Prostate gland (tissue), 2 donors: ENCODE data around the gene MIPOL1. TPM values are rescaled to one million over a fixed set of nuclear protein-coding genes. Genes with fewer than 3 reads are reported as not detected.

Experiments
- DNase-seq: peaks from one replicate; pipeline ENCODE4 v3.0.0-alpha.2; 2019; ENCODE audit warnings: low spot score
- H3K27ac ChIP-seq, 2 donors: fragments of 200-600 bp; sonication (generic); 2 replicates each; pipeline ENCODE4 v1.5.1; 2017 to 2019
- H3K27me3 ChIP-seq: fragments of 200-600 bp; sonication (generic); replicated peaks from 2 replicates; pipeline ENCODE4 v1.5.1; 2019; ENCODE audit not compliant: insufficient read depth
- H3K36me3 ChIP-seq, 2 donors: fragments of 200-600 bp; sonication (generic); 1 replicate in 1 of 2; 2 replicates in 1 of 2; pipeline versions ENCODE4 v1.5.1 to v1.8.1; 2017 to 2019
- H3K4me1 ChIP-seq: fragments of 200-600 bp; sonication (generic); replicated peaks from 2 replicates; pipeline ENCODE4 v1.5.1; 2019
- H3K4me3 ChIP-seq, 2 donors: fragments of 200-600 bp; sonication (generic); 2 replicates each; pipeline ENCODE4 v1.5.1; 2017 to 2019
- H3K9me3 ChIP-seq: fragments of 200-600 bp; sonication (generic); 2 replicates; pipeline ENCODE4 v1.5.1; 2017
- CTCF ChIP-seq, 4 experiments: fragments of 200-600 bp in 2 of 4; fragments of 450-650 bp in 2 of 4; sonication (generic) in 2 of 4; IDR thresholded peaks; 1 replicate in 3 of 4; 2 replicates in 1 of 4; pipeline ENCODE4 v1.5.1; 2016 to 2019; ENCODE audit warnings: antibody characterized with exemption in 4 of 4, mild to moderate bottlenecking in 2 of 4, moderate library complexity in 2 of 4
- POLR2A ChIP-seq: fragments of 450-650 bp; IDR thresholded peaks from one replicate; pipeline ENCODE4 v1.6.1; 2016; ENCODE audit warnings: antibody characterized with exemption, mild to moderate bottlenecking
- POLR2AphosphoS5 ChIP-seq: sonication (generic); formaldehyde crosslinking; IDR thresholded peaks from one replicate; pipeline ENCODE4 v1.6.1; 2017; ENCODE audit warnings: antibody characterized with exemption
- WGBS: methylation state at CpG from one replicate; pipeline ENCODE4 v1.1.5; 2018; 5-methylcytosine and 5-hydroxymethylcytosine counted together
- intact Hi-C: fragments of 100-400 bp; cut with DNase I; formaldehyde crosslinking; loops from one replicate; pipeline ENCODE4 v1.14.2; 2022
- total RNA-seq, 2 donors: library from RNA; depleted of rRNA; stranded (reverse); fragments of >200 nt; gene quantifications; one replicate each; pipeline ENCODE4 v1.1.0, GENCODE V29; 2016

MIPOL1 gene
- total RNA-seq, 2 donors from 2014 or later = 14.4 to 31.4 TPM

GRCh38 chr14:37411079-37411735 is 213.5 kb downstream of the MIPOL1 start:
- H3K27ac ChIP-seq = no peak overlapping the region
- 86% methylated on average over 3 of the region's 3 CpGs for WGBS
- no peaks in the 10 kb centered on the region for H3K9me3 ChIP-seq
- intact Hi-C loops = no loop called here
- TF ChIP-seq CTCF (IDR thresholded peaks at IDR 0.05) = no peak
- TF ChIP-seq POLR2A = no peak
- TF ChIP-seq POLR2AphosphoS5 = no peak
- H3K36me3 ChIP-seq = no peaks in the 10 kb centered on the region
- no peak for DNase-seq
- no peak overlapping the region for H3K4me3 ChIP-seq
- H3K27me3 ChIP-seq = no peaks in the 10 kb centered on the region
- no peaks in the 10 kb centered on the region for H3K4me1 ChIP-seq

GRCh38 chr14:37413050-37413449 is 215.3 kb downstream of the MIPOL1 start:
- 96% methylated on average over 1 of the region's 1 CpG for WGBS
- Histone ChIP-seq H3K27ac (peak overlapping the region; percentile 40 to 47), H3K27me3 (no peaks in the 10 kb centered on the region), H3K4me3 (no peak overlapping the region), H3K36me3 (no peaks in the 10 kb centered on the region), H3K4me1 (peaks cover 2% of the 10 kb centered on the region), H3K9me3 (no peaks in the 10 kb centered on the region)
- TF ChIP-seq CTCF (IDR thresholded peaks at IDR 0.05) (no peak), POLR2A (no peak), POLR2AphosphoS5 (no peak)
- intact Hi-C loops = no loop called here
- no peak for DNase-seq

GRCh38 chr14:37413504-37414003 is 215.8 kb downstream of the MIPOL1 start:
- Histone ChIP-seq H3K4me3 (no peak overlapping the region), H3K4me1 (peaks cover 2% of the 10 kb centered on the region), H3K27ac (peak overlapping the region; percentile 40 to 47), H3K9me3 (no peaks in the 10 kb centered on the region), H3K36me3 (no peaks in the 10 kb centered on the region), H3K27me3 (no peaks in the 10 kb centered on the region)
- DNase-seq = no peak
- intact Hi-C loops = no loop called here
- TF ChIP-seq POLR2A (no peak), CTCF (IDR thresholded peaks at IDR 0.05) (no peak), POLR2AphosphoS5 (peak; percentile 61)
- WGBS = 35% methylated on average over 3 of the region's 3 CpGs

- Histone ChIP-seq H3K4me3 (no peak overlapping the region), H3K36me3 (no peaks in the 10 kb centered on the region), H3K27ac (peak overlapping the region in 1 of 2 donors; percentile 74), H3K27me3 (no peaks in the 10 kb centered on the region), H3K4me1 (peaks cover 2% of the 10 kb centered on the region), H3K9me3 (no peaks in the 10 kb centered on the region)
- intact Hi-C loops = no loop called here
- no peak for TF ChIP-seq POLR2A
- TF ChIP-seq CTCF (IDR thresholded peaks at IDR 0.05) = no peak
- TF ChIP-seq POLR2AphosphoS5 = no peak
- WGBS = 96% methylated on average over 2 of the region's 2 CpGs
- no peak for DNase-seq
Measured at GRCh38 chr14:37416264-37416663, 218.5 kb downstream of the MIPOL1 start.

GRCh38 chr14:37417151-37417550 is 219.4 kb downstream of the MIPOL1 start:
- DNase-seq = no peak
- Histone ChIP-seq H3K27ac (peak overlapping the region; percentile 61 to 74), H3K27me3 (no peaks in the 10 kb centered on the region), H3K36me3 (no peaks in the 10 kb centered on the region), H3K4me3 (no peak overlapping the region), H3K9me3 (no peaks in the 10 kb centered on the region), H3K4me1 (peaks cover 2% of the 10 kb centered on the region)
- 86% methylated on average over 1 of the region's 1 CpG for WGBS
- TF ChIP-seq POLR2AphosphoS5 (no peak), CTCF (IDR thresholded peaks at IDR 0.05) (no peak), POLR2A (no peak)
- intact Hi-C loops = no loop called here
